HEK293 (cell line): ENCODE measurements around the gene CBFB.

ENCODE experiments used
- CTCF ChIA-PET: fragments of 350-600 bp; formaldehyde crosslinking; extraction: SDS; loops from one replicate; lab custom pipeline; 2021; ENCODE audit warnings: antibody characterized with exemption; lab: Yijun Ruan, JAX
- POLR2A ChIA-PET: fragments of 300-600 bp; formaldehyde crosslinking; extraction: SDS; loops from one replicate; lab custom pipeline; 2020; ENCODE audit warnings: antibody characterized with exemption, inconsistent platforms; lab: Yijun Ruan, JAX
- H3K27ac ChIP-seq: fragments of 200-500 bp; sonication (Bioruptor generic); 2 replicates; pipeline ENCODE4 v1.5.1; 2014; ENCODE audit warnings: low read depth, low read length, control low read depth, inconsistent platforms; ENCODE audit errors: extremely low read depth
- H3K36me3 ChIP-seq, 2 experiments: fragments of 200-500 bp in 1 of 2; sonication (Bioruptor generic) in 1 of 2; 1 replicate in 1 of 2; 2 replicates in 1 of 2; pipeline ENCODE4 v1.5.1; 2014 to 2017; ENCODE audit warnings: inconsistent platforms in 2 of 2, low read length in 2 of 2; ENCODE audit not compliant: control insufficient read depth in 2 of 2, insufficient read depth in 1 of 2
- H3K4me1 ChIP-seq: fragments of 200-500 bp; sonication (Bioruptor generic); 2 replicates; pipeline ENCODE4 v1.5.1; 2014; ENCODE audit warnings: mild to moderate bottlenecking, low read length, inconsistent platforms; ENCODE audit not compliant: control insufficient read depth, insufficient read depth
- H3K4me3 ChIP-seq: 2 replicates; pipeline ENCODE4 v1.5.1; 2011; ENCODE audit warnings: low read depth, mild to moderate bottlenecking, control low read depth, low read length, moderate library complexity
- H3K9me3 ChIP-seq: fragments of 200-500 bp; sonication (Bioruptor generic); 2 replicates; pipeline ENCODE4 v1.5.1; 2014; ENCODE audit warnings: low read depth, low read length, inconsistent platforms; ENCODE audit not compliant: control insufficient read depth, insufficient read depth
- BCL11B ChIP-seq: fragments of 450-650 bp; formaldehyde crosslinking; IDR thresholded peaks from 2 replicates; pipeline ENCODE4 v1.5.1; 2016; ENCODE audit warnings: low read depth, missing biosample characterization, missing genetic modification characterization
- KLF16 ChIP-seq: fragments of 450-650 bp; formaldehyde crosslinking; IDR thresholded peaks from 2 replicates; pipeline ENCODE4 v1.5.1; 2017; ENCODE audit warnings: missing biosample characterization, missing genetic modification characterization
- PATZ1 ChIP-seq: fragments of 450-650 bp; formaldehyde crosslinking; IDR thresholded peaks from 2 replicates; pipeline ENCODE4 v1.5.1; 2016; ENCODE audit warnings: missing biosample characterization, missing genetic modification characterization
- PRDM1 ChIP-seq: fragments of 450-650 bp; formaldehyde crosslinking; IDR thresholded peaks from 2 replicates; pipeline ENCODE4; 2016; ENCODE audit warnings: missing biosample characterization, missing genetic modification characterization
- PRDM10 ChIP-seq: fragments of 450-650 bp; formaldehyde crosslinking; IDR thresholded peaks from 2 replicates; pipeline ENCODE4 v1.5.1; 2016; ENCODE audit warnings: missing biosample characterization, missing genetic modification characterization
- REST ChIP-seq: fragments of 450-650 bp; formaldehyde crosslinking; IDR thresholded peaks from 2 replicates; pipeline ENCODE4 v1.5.1; 2016; ENCODE audit warnings: missing biosample characterization, missing genetic modification characterization
- ZBTB1 ChIP-seq: fragments of 450-650 bp; formaldehyde crosslinking; IDR thresholded peaks from 2 replicates; pipeline ENCODE4 v1.5.1; 2016; ENCODE audit warnings: missing biosample characterization, missing genetic modification characterization
- ZBTB10 ChIP-seq: fragments of 450-650 bp; formaldehyde crosslinking; IDR thresholded peaks from 2 replicates; pipeline ENCODE4 v1.5.1; 2016; ENCODE audit warnings: missing biosample characterization, missing genetic modification characterization
- ZFHX2 ChIP-seq: fragments of 450-650 bp; formaldehyde crosslinking; conservative IDR thresholded peaks from 2 replicates; pipeline ENCODE4 v1.5.1; 2016; ENCODE audit warnings: missing biosample characterization, missing genetic modification characterization
- ZNF121 ChIP-seq: fragments of 450-650 bp; formaldehyde crosslinking; IDR thresholded peaks from 2 replicates; pipeline ENCODE4 v1.5.1; 2016; ENCODE audit warnings: missing biosample characterization, missing genetic modification characterization
- ZNF560 ChIP-seq: fragments of 450-650 bp; formaldehyde crosslinking; IDR thresholded peaks from 2 replicates; pipeline ENCODE4 v1.5.1; 2017; ENCODE audit warnings: missing biosample characterization, missing genetic modification characterization, borderline replicate concordance
- ZNF629 ChIP-seq: fragments of 450-650 bp; formaldehyde crosslinking; IDR thresholded peaks from 2 replicates; pipeline ENCODE4 v1.5.1; 2017; ENCODE audit warnings: missing biosample characterization, missing genetic modification characterization
- ZNF664 ChIP-seq: fragments of 450-650 bp; formaldehyde crosslinking; IDR thresholded peaks from 2 replicates; pipeline ENCODE4 v1.5.1; 2016; ENCODE audit warnings: missing biosample characterization, missing genetic modification characterization
- ZNF670 ChIP-seq: fragments of 450-650 bp; formaldehyde crosslinking; IDR thresholded peaks from 2 replicates; pipeline ENCODE4 v1.5.1; 2016; ENCODE audit warnings: missing biosample characterization, missing genetic modification characterization, low read depth
- ZNF707 ChIP-seq: fragments of 450-650 bp; formaldehyde crosslinking; IDR thresholded peaks from 2 replicates; pipeline ENCODE4 v1.5.1; 2016; ENCODE audit warnings: missing biosample characterization, missing genetic modification characterization
- ZNF776 ChIP-seq: fragments of 450-650 bp; formaldehyde crosslinking; IDR thresholded peaks from 2 replicates; pipeline ENCODE4 v1.5.0; 2017; ENCODE audit warnings: missing biosample characterization, missing genetic modification characterization, borderline replicate concordance
- ZNF792 ChIP-seq: fragments of 450-650 bp; formaldehyde crosslinking; IDR thresholded peaks from 2 replicates; pipeline ENCODE4 v1.5.1; 2016; ENCODE audit warnings: missing biosample characterization, missing genetic modification characterization
- ZSCAN16 ChIP-seq: fragments of 450-650 bp; formaldehyde crosslinking; IDR thresholded peaks from 2 replicates; pipeline ENCODE4 v1.5.1; 2016; ENCODE audit warnings: missing biosample characterization, missing genetic modification characterization

The CBFB gene

GRCh38 chr16:67022531-67023214, 6.3 kb upstream of the CBFB start:
- ChIA-PET POLR2A (interaction anchor here (1.2 kb wide), 1 partner anchor 9 kb away, joined by 3 read pairs; no protein-coding TSS in a partner anchor), CTCF (interaction anchor here (0.6 to 13.3 kb wide), 7 partner anchors 8 to 304 kb away, joined by 3 to 155 read pairs (median 5); partner anchors contain the start of genes KCTD19 and LRRC36)
- Histone ChIP-seq H3K4me1 (no peaks in the 10 kb centered on the region; the same call in 1 of the 2 replicates), H3K9me3 (no peaks in the 10 kb centered on the region), H3K27ac (no peak overlapping the region), H3K4me3 (no peak overlapping the region), H3K36me3 (no peaks in the 10 kb centered on the region)
- TF ChIP-seq REST (tag by site-specific recombination) (no peak), PATZ1 (tag by site-specific recombination) (no peak), ZNF670 (tag by site-specific recombination) (no peak), ZNF776 (tag by site-specific recombination) (no peak), PRDM1 (tag by site-specific recombination) (peak; percentile 30; the same call in 1 of the 2 replicates), PRDM10 (tag by site-specific recombination) (peak; percentile 67), ZNF792 (tag by site-specific recombination) (no peak), BCL11B (tag by site-specific recombination) (no peak), ZBTB10 (tag by site-specific recombination) (no peak), ZFHX2 (no peak), ZNF560 (no peak)

- peaks cover 5% of the 10 kb centered on the region; the same call in 1 of the 2 replicates for H3K4me1 ChIP-seq
These were observed 5.3 kb upstream of the CBFB start for GRCh38 chr16:67023689-67024088.

More at GRCh38 chr16:67023689-67024088, 5.3 kb upstream of the CBFB start:
- TF ChIP-seq ZNF629 (tag by site-specific recombination) (no peak), KLF16 (tag by site-specific recombination) (no peak), ZNF664 (tag by site-specific recombination) (no peak), ZNF121 (peak; percentile 54; the same call in 1 of the 2 replicates), ZSCAN16 (tag by site-specific recombination) (no peak), ZBTB1 (tag by site-specific recombination) (no peak), ZNF707 (tag by site-specific recombination) (no peak)
- ChIA-PET CTCF (interaction anchor here (8.0 to 13.3 kb wide), 2 partner anchors 77 to 131 kb away, joined by 104 to 155 read pairs; no protein-coding TSS in a partner anchor), POLR2A (no interaction called here)
- no peak overlapping the region for H3K27ac ChIP-seq
- no peaks in the 10 kb centered on the region for H3K9me3 ChIP-seq
- no peaks in the 10 kb centered on the region for H3K36me3 ChIP-seq
- no peak overlapping the region for H3K4me3 ChIP-seq
